ENCODE measurements around the gene CTXN1.
"Not testable (repeated sequence)": the region's sequence is repeated elsewhere in the genome, so short reads cannot be mapped to it uniquely, and the experiment has no call there.

The CTXN1 gene

GRCh38 chr19:7924651-7925170 lies 1.2 kb downstream of the CTXN1 start:
- no peak for DNase-seq

- DNase-seq = no peak
These were observed 1.7 kb downstream of the CTXN1 start for GRCh38 chr19:7924241-7924640.

- DNase-seq = no peak
These were observed 2.4 kb downstream of the CTXN1 start for GRCh38 chr19:7923295-7924191.

- DNase-seq = no peak
These were observed 3.1 kb downstream of the CTXN1 start for GRCh38 chr19:7922836-7923195.

GRCh38 chr19:7921967-7922835 lies 3.7 kb downstream of the CTXN1 start:
- DNase-seq = no peak

GRCh38 chr19:7921302-7921966 lies 4.5 kb downstream of the CTXN1 start:
- no peak for DNase-seq

GRCh38 chr19:7920519-7921301 lies 5.2 kb downstream of the CTXN1 start:
- peak; percentile 99 for DNase-seq

- peak; percentile 97 for DNase-seq
These were observed 6.1 kb downstream of the CTXN1 start, which contains the start of gene SNAPC2 for GRCh38 chr19:7919610-7920518. SNAPC2 (plus strand) TSS chr19:7920338; CDS start chr19:7920367, 29 bp downstream.

DNA sequence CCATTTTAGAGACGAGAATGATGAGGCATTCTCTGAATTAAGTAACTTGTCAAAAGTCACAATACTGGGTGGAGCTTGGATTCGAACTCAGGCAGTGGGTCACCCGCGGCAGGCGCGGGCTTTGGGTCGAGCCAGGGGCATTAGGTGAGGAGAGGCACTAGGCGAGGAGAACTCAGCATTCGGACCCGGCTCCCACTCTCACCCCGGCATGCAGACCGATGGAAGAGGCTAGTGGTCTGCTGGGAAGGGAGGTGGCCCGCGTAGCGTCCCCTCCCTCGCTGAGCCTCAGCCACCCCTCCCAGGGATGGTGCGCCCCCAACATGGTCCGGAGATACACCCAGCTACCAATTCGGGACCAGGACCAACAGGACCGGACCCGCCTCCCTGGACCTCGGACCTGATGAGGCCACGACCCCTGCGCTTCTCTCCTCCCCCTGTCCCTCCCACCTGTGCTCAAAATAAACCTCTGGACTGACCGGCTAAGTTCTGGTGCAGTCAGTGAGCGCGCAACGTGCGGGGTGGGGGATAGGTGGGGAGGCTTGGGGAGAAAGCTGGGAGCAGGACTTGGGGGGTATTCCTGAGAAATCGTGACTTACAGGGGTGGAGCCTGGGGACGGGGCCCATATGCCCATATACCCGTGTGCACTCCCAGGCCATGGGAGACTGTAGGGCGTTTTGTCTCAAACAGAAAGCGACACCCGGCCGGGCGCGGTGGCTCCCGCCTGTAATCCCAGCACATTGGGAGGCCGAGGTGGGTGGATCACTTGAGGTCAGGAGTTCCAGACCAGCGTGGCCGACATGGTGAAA lies 7.1 kb downstream of the CTXN1 start:
- DNase-seq = no peak

DNA sequence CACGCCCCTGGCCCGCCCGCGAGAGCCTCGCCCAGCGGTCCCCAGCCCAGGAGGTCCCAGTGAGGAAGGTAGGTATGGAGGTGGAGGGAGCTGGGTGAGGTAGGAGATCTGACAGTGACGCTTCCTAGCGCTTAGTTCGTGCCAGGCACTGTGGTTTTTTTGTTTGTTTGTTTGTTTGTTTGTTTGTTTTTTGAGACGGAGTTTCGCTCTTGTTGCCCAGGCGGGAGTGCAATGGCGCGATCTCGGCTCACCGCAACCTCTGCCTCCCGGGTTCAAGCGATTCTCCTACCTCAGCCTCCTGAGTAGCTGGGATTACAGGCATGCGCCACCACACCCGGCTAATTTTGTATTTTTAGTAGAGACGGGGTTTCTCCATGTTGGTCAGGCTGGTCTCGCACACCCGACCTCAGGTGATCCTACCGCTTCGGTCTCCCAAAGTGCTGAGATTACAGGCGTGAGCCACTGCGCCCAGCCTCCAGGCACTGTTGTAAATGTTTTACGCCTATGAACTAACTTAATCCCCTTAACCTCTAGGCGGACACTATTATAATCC lies 7.8 kb downstream of the CTXN1 start:
- not testable (repeated sequence) for DNase-seq

- no peak for DNase-seq
These were observed 8.5 kb downstream of the CTXN1 start for GRCh38 chr19:7917267-7918061.

DNA sequence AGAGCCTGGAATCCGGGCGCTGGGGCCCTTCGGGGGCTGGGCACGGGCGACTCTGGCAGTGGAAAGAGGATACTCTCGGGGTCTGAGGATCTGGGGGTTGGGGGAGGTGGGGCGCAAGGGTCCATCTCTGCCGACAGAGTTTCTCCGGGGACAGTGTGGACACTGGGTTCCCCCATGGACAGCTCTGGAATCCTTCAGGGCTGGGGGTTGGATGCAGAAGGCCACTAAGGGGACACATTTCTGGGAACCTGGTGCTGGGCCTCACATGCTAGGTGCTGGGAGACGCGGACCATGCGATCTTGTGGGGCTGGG lies 9.0 kb downstream of the CTXN1 start:
- no peak for DNase-seq

- DNase-seq = peak; percentile 35
These were observed 9.6 kb downstream of the CTXN1 start for GRCh38 chr19:7916103-7916954.

DNA sequence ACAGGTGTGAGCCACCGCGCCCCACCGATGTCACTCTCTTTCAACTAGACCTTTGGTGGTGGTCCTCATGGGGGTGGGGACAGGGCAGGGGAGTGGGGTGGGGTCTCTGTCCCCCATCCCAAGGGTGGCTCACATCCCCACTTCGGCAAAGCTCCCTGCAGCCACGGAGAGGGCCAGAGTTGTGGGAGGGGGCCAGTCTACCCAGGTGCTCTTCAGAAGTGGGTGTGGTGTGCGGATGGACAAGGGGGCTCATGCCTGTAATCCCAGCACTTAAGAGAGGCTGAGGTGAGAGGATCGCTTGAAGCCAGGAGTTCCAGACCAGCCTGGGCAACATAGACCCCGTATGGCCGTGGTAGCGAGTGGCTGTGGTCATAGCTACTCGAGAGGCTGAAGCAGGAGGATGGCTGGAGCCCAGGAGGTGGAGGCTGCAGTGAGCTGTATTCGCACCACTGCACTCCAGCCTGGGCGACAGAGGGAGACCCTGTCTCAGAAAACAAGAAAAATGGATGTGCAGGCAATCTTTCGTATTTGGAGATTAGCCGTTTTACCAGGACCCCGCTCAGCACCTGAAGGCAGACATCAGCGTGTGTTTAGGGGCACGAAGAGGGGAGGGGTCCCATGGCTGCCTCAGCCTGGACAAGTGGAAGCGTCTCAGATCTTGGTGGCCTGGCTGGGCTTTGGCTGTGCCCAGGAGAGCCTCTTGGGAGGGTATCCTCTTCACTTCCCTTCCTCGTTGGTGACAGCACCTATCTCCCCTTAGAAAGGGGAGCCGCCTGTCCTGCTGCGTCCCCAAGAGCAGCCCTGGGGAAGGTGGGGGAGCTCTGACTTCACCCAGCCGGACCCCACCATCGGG lies 10.5 kb downstream of the CTXN1 start:
- DNase-seq = no peak

DNA sequence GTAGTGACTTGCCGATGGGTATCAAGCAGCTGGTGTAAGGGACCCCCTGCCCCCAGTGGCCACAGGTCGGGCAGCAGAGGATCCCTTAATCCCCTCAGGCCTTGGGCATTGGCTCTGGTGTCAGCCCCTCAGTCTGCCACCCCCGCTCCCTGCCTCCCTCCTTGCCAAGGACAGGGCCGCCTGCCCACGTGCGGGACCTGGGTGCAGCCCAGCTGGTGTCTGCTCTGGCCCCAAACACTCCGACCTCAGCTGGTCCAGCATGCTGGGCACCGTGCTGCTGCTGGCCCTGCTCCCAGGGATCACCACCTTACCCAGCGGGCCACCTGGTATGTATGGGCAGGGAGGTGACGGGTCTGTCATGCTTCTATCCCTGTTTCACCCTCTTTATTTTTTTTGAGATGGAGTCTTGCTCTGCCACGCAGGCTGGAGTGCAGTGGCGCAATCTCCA lies 11.3 kb downstream of the CTXN1 start, which contains the start of gene TGFBR3L:
Gene TGFBR3L, plus strand, starts transcription at position 233 of the 448 bp plus-strand sequence.
- no peak for DNase-seq

- DNase-seq = no peak
These were observed 11.8 kb downstream of the CTXN1 start for GRCh38 chr19:7914099-7914498.

DNA sequence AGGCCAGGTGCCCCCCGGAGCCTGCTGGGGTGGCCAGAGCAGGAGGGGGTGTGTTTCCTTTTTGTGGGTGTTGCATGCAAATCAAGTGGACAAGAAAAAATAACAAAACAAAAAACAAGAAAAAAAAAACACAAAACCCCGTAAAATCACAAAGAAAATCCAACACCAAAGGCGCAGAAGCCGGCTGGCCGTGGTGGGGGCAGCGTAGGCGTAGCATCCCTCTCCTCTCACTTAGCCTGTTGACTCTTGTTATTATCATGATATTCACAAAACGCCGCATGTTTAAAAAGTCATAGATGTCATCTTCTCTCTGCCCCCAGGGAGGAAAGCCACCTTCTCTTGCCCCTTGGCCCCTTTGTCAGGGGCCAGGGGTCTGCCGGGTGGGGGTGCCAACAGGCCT lies 12.3 kb downstream of the CTXN1 start:
- DNase-seq = no peak
